Type B pancreatic cell (in vitro differentiated cells): ENCODE results near the gene SIM1. TPM values are rescaled to one million over a fixed set of nuclear protein-coding genes. Genes with fewer than 3 reads are reported as not detected.
A peak's percentile ranks its signal among the peaks of the same experiment; 100 is the strongest.

ENCODE experiments used
- DNase-seq: peaks from one replicate; pipeline ENCODE4 v3.0.0; 2021; ENCODE audit warnings: mixed read lengths; ENCODE audit not compliant: unreplicated experiment; ENCODE audit errors: extremely low spot score
- H3K27ac Mint-ChIP-seq: 2 replicates; pipeline ENCODE4 v1.8.0; 2021; ENCODE audit warnings: mild to moderate bottlenecking, mixed read lengths
- H3K27me3 Mint-ChIP-seq: 2 replicates; pipeline ENCODE4 v1.8.0; 2021; ENCODE audit warnings: mixed read lengths
- H3K36me3 Mint-ChIP-seq: 2 replicates; pipeline ENCODE4 v1.8.0; 2021; ENCODE audit warnings: mixed read lengths
- H3K4me1 Mint-ChIP-seq: one replicate; pipeline ENCODE4 v1.8.0; 2021; ENCODE audit warnings: mixed read lengths; ENCODE audit not compliant: unreplicated experiment
- H3K4me3 Mint-ChIP-seq: 2 replicates; pipeline ENCODE4 v1.8.0; 2021; ENCODE audit warnings: mild to moderate bottlenecking, mixed read lengths
- H3K9me3 Mint-ChIP-seq: 2 replicates; pipeline ENCODE4 v1.8.0; 2021; ENCODE audit warnings: mixed read lengths
- CTCF ChIP-seq: fragments of 200-600 bp; sonication (generic); conservative IDR thresholded peaks from 2 replicates; pipeline ENCODE4 v1.5.0; 2021; ENCODE audit warnings: antibody characterized with exemption, mild to moderate bottlenecking
- total RNA-seq: library from RNA; stranded (reverse); gene quantifications from 2 replicates; pipeline ENCODE4 v1.2.1, GENCODE V29; 2021; ENCODE audit warnings: low replicate concordance

The SIM1 gene
- total RNA-seq, 1 donor from 2014 or later = 7.1 TPM

- no peaks in the 10 kb centered on the region for H3K9me3 Mint-ChIP-seq
- H3K4me3 Mint-ChIP-seq = peak overlapping the region; percentile 77
- H3K4me1 Mint-ChIP-seq = peaks cover 12% of the 10 kb centered on the region
- peak overlapping the region; percentile 7 for H3K27ac Mint-ChIP-seq
- no peaks in the 10 kb centered on the region for H3K36me3 Mint-ChIP-seq
- no peak for TF ChIP-seq CTCF
- peaks cover 3% of the 10 kb centered on the region for H3K27me3 Mint-ChIP-seq
- no peak for DNase-seq
These were observed 5.0 kb downstream of the SIM1 start for GRCh38 chr6:100459592-100460184.

GRCh38 chr6:100458841-100459591 is 5.7 kb downstream of the SIM1 start:
- Mint-ChIP-seq H3K4me3 (peak overlapping the region; percentile 77), H3K36me3 (no peaks in the 10 kb centered on the region), H3K27ac (peak overlapping the region; percentile 41), H3K9me3 (no peaks in the 10 kb centered on the region), H3K4me1 (peaks cover 17% of the 10 kb centered on the region), H3K27me3 (no peaks in the 10 kb centered on the region)
- no peak for DNase-seq
- no peak for TF ChIP-seq CTCF

- H3K27me3 Mint-ChIP-seq = no peaks in the 10 kb centered on the region
- no peaks in the 10 kb centered on the region for H3K36me3 Mint-ChIP-seq
- peak overlapping the region; percentile 77 for H3K4me3 Mint-ChIP-seq
- H3K9me3 Mint-ChIP-seq = no peaks in the 10 kb centered on the region
- no peak for TF ChIP-seq CTCF
- H3K27ac Mint-ChIP-seq = peak overlapping the region; percentile 80
- no peak for DNase-seq
- peaks cover 13% of the 10 kb centered on the region for H3K4me1 Mint-ChIP-seq
These were observed 7.3 kb downstream of the SIM1 start for GRCh38 chr6:100457311-100457990.

GRCh38 chr6:100456908-100457235 is 7.8 kb downstream of the SIM1 start:
- Mint-ChIP-seq H3K9me3 (no peaks in the 10 kb centered on the region), H3K4me1 (peaks cover 13% of the 10 kb centered on the region), H3K4me3 (peak overlapping the region; percentile 51)

More at GRCh38 chr6:100456908-100457235, 7.8 kb downstream of the SIM1 start:
- H3K27ac Mint-ChIP-seq = peak overlapping the region; percentile 80
- no peak for DNase-seq
- no peaks in the 10 kb centered on the region for H3K36me3 Mint-ChIP-seq
- H3K27me3 Mint-ChIP-seq = no peaks in the 10 kb centered on the region
- TF ChIP-seq CTCF = no peak
